ENCODE measurements around the gene SLC66A2. TPM values are rescaled to one million over a fixed set of nuclear protein-coding genes. Genes with fewer than 3 reads are reported as not detected.

The SLC66A2 gene
- total and polyA plus RNA-seq, 2 of the 13 experiments (the other 11 are each of a cell fraction or from before 2014, with no cell fraction given) = 33.5 to 41.9 TPM

DNA sequence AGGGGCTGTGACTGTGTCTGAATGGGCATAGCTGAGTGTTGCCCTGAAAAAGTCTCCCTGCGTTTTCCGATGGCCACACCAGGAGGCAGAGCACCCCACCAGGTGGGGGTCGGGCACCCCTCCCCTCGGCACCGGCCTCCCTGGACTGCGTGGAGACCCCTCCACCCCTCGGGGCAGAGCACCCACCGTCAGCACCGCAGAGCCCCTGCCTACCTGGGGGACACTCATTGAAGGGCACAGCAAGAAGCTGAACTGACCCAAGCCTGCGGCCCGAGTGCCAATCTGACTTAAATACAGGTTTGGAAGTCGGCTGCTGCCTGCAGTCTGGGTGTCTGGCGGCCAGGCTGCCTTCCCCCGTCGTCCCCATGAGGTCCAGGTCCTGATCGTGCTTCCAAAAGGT is 83.8 kb downstream of the SLC66A2 start:
- H2AFZ ChIP-seq (ENCODE audit: low read length) = no peak overlapping the region
- no peak overlapping the region for H3K4me2 ChIP-seq (ENCODE audit: low read depth, low read length)
- H3K9me3 ChIP-seq (ENCODE audit: low read length) = no peaks in the 10 kb centered on the region
- FAIRE-seq = no peak
- POLR2A ChIA-PET = no interaction called here
- WGBS (ENCODE audit: low lambda C conversion rate) = no CpG with 5 or more reads among the region's 16 CpGs
- no peaks in the 10 kb centered on the region for H3K79me2 ChIP-seq (ENCODE audit: insufficient read depth, low read length)
- no peak overlapping the region for H3K27ac ChIP-seq (ENCODE audit: extremely low read length, insufficient read depth, low read length)
- TF ChIP-seq ZMYM4 (CRISPR knock-in tag; IDR thresholded peaks at IDR 0.05) (no peak), GPBP1L1 (CRISPR knock-in tag; IDR thresholded peaks at IDR 0.05) (no peak), ARNT2 (CRISPR knock-in tag; IDR thresholded peaks at IDR 0.05; ENCODE audit: low read depth) (no peak), ZBTB20 (CRISPR knock-in tag; IDR thresholded peaks at IDR 0.05; ENCODE audit: borderline replicate concordance, low read depth) (no peak), ZNF230 (CRISPR knock-in tag; IDR thresholded peaks at IDR 0.05) (no peak), GABPA (IDR thresholded peaks at IDR 0.05; ENCODE audit: low read depth, low read length) (no peak), GABPA (CRISPR knock-in tag; IDR thresholded peaks at IDR 0.05; ENCODE audit: low read depth) (no peak), ZNF788 (CRISPR knock-in tag; IDR thresholded peaks at IDR 0.05; ENCODE audit: borderline replicate concordance) (no peak), THYN1 (CRISPR knock-in tag; IDR thresholded peaks at IDR 0.05; ENCODE audit: borderline replicate concordance, low read depth) (no peak), HMG20A (CRISPR knock-in tag; IDR thresholded peaks at IDR 0.05; ENCODE audit: borderline replicate concordance) (no peak), FOXO1 (CRISPR knock-in tag; IDR thresholded peaks at IDR 0.05) (no peak), BRD4 (CRISPR knock-in tag; IDR thresholded peaks at IDR 0.05) (no peak), CSRNP2 (CRISPR knock-in tag; conservative IDR thresholded peaks at IDR 0.05; ENCODE audit: low read depth) (no peak), CENPBD1 (CRISPR knock-in tag; IDR thresholded peaks at IDR 0.05; ENCODE audit: borderline replicate concordance, low read depth) (no peak)
- TF ChIP-seq, protein P1, sequence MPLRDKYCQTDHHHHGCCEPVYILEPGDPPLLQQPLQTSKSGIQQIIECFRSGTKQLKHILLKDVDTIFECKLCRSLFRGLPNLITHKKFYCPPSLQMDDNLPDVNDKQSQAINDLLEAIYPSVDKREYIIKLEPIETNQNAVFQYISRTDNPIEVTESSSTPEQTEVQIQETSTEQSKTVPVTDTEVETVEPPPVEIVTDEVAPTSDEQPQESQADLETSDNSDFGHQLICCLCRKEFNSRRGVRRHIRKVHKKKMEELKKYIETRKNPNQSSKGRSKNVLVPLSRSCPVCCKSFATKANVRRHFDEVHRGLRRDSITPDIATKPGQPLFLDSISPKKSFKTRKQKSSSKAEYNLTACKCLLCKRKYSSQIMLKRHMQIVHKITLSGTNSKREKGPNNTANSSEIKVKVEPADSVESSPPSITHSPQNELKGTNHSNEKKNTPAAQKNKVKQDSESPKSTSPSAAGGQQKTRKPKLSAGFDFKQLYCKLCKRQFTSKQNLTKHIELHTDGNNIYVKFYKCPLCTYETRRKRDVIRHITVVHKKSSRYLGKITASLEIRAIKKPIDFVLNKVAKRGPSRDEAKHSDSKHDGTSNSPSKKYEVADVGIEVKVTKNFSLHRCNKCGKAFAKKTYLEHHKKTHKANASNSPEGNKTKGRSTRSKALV (CRISPR knock-in tag; IDR thresholded peaks at IDR 0.05) = no peak
- TF ChIP-seq, protein P2, sequence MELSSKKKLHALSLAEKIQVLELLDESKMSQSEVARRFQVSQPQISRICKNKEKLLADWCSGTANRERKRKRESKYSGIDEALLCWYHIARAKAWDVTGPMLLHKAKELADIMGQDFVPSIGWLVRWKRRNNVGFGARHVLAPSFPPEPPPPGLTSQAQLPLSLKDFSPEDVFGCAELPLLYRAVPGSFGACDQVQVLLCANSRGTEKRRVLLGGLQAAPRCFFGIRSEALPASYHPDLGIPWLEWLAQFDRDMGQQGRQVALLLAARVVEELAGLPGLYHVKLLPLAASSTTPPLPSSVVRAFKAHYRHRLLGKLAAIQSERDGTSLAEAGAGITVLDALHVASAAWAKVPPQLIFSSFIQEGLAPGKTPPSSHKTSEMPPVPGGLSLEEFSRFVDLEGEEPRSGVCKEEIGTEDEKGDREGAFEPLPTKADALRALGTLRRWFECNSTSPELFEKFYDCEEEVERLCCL (CRISPR knock-in tag; IDR thresholded peaks at IDR 0.05; ENCODE audit: borderline replicate concordance) = no peak
- no peaks in the 10 kb centered on the region for H3K36me3 ChIP-seq (replicated peaks in 1 of 2; ENCODE audit: control insufficient read depth in 1 of 2, insufficient read depth in 2 of 2, low read length in 2 of 2)
- ATAC-seq = no peak
- in situ Hi-C loops (cut with HindIII; ENCODE audit: extremely low pct_ligation_motif_present, low pct_unique_long_range_greater_than_20kb) = no loop called here
- H3K4me3 ChIP-seq (replicated peaks in 1 of 3; ENCODE audit: insufficient read depth in 1 of 3, low read depth in 2 of 3, low read length in 3 of 3) = no peak overlapping the region
- intact Hi-C loops (cut with micrococcal nuclease; ENCODE audit: unreplicated experiment) = no loop called here
- CTCF ChIA-PET (ENCODE audit: low intra/inter-chr PET ratio, low total read pairs) = no interaction called here
- H3K4me1 ChIP-seq (ENCODE audit: insufficient read depth, low read length) = peaks cover 6% of the 10 kb centered on the region
- H4K20me1 ChIP-seq (ENCODE audit: insufficient read depth, low read length) = no peaks in the 10 kb centered on the region
- no peak overlapping the region for H3K9ac ChIP-seq (ENCODE audit: insufficient read depth, low read depth, low read length)
- no TSS peak for BruUV-seq (replicated peaks)
- DNase-seq (ENCODE audit: low spot score) = no peak
- peaks cover 9 to 64% of the 10 kb centered on the region in 2 experiments for H3K27me3 ChIP-seq (ENCODE audit: control insufficient read depth in 1 of 2, insufficient read depth in 2 of 2, low read length in 2 of 2)
